GM12878 (cell line): ENCODE results near the gene EFCAB8. TPM values are rescaled to one million over a fixed set of nuclear protein-coding genes. Genes with fewer than 3 reads are reported as not detected.

ENCODE experiments used
- ATAC-seq: fragments of 200-7000 bp; cut with Tn5 transposase; 3 replicates; pipeline ENCODE4 v1.9.1; 2020; ENCODE audit warnings: mild to moderate bottlenecking, moderate library complexity
- BruUV-seq: library from RNA; stranded (reverse); fragments of 400-500 nt; replicated peaks from 2 replicates; lab custom pipeline; 2021; lab: Mats Ljungman, UMichigan
- CTCF ChIA-PET: fragments of 300-600 bp; sonication (Branson Sonifier 250); formaldehyde crosslinking; extraction: SDS; loops from one replicate; lab custom pipeline; 2021; ENCODE audit warnings: inconsistent platforms; lab: Yijun Ruan, JAX
- POLR2A ChIA-PET: fragments of 350-600 bp; formaldehyde crosslinking; extraction: SDS; loops from one replicate; lab custom pipeline; 2021; ENCODE audit warnings: inconsistent platforms; lab: Charles Lee
- RAD21 ChIA-PET: fragments of 300-600 bp; sonication (Branson Sonifier 250); formaldehyde crosslinking; loops from one replicate; lab custom pipeline; 2023; ENCODE audit warnings: antibody characterized with exemption; ENCODE audit not compliant: unreplicated experiment; lab: Charles Lee
- SMC1A ChIA-PET: fragments of 300-600 bp; sonication (Branson Sonifier 250); formaldehyde crosslinking; loops from one replicate; lab custom pipeline; 2023; ENCODE audit not compliant: unreplicated experiment, uncharacterized antibody; lab: Charles Lee
- DNase-seq: peaks from one replicate; pipeline ENCODE4 v3.0.0-alpha.2; 2011; ENCODE audit warnings: low read depth, low spot score
- FAIRE-seq: peaks from 3 replicates; lab custom pipeline; 2011; peaks lifted over from hg19 to GRCh38; lab: Jason Lieb, UNC
- H2AFZ ChIP-seq: 2 replicates; pipeline ENCODE4 v1.6.0; 2011; ENCODE audit warnings: low read depth, low read length, control low read depth; ENCODE audit not compliant: control insufficient read depth
- H3K27ac ChIP-seq: 2 replicates; pipeline ENCODE4 v1.5.1; 2011; ENCODE audit warnings: control low read depth; ENCODE audit not compliant: control insufficient read depth, insufficient read depth
- H3K27me3 ChIP-seq, 2 experiments: replicated peaks in 1 of 2; 2 replicates each; pipeline versions ENCODE4 v1.6.0 to v1.6.1; 2011; ENCODE audit warnings: low read length in 1 of 2; ENCODE audit not compliant: control insufficient read depth in 2 of 2, insufficient read depth in 2 of 2
- H3K36me3 ChIP-seq, 2 experiments: 2 replicates each; pipeline ENCODE4 v1.5.1; 2011; ENCODE audit warnings: low read length in 1 of 2; ENCODE audit not compliant: control insufficient read depth in 2 of 2, insufficient read depth in 2 of 2
- H3K4me1 ChIP-seq: 2 replicates; pipeline ENCODE4 v1.6.1; 2011; ENCODE audit warnings: mild to moderate bottlenecking, low read length, moderate library complexity, mixed read lengths; ENCODE audit not compliant: control insufficient read depth, insufficient read depth
- H3K4me2 ChIP-seq: 2 replicates; pipeline ENCODE4 v1.6.0; 2011; ENCODE audit warnings: control low read depth; ENCODE audit not compliant: control insufficient read depth, insufficient read depth
- H3K4me3 ChIP-seq: fragments of 200-600 bp; sonication (generic); 2 replicates; pipeline ENCODE4 v1.5.1; 2016
- H3K79me2 ChIP-seq: 2 replicates; pipeline ENCODE4 v1.6.0; 2011; ENCODE audit warnings: low read length; ENCODE audit not compliant: control insufficient read depth, insufficient read depth
- H3K9ac ChIP-seq: 2 replicates; pipeline ENCODE4 v1.8.0; 2011; ENCODE audit warnings: low read length, control low read depth, mixed read lengths; ENCODE audit not compliant: control insufficient read depth, insufficient read depth
- H3K9me3 ChIP-seq: replicated peaks from 3 replicates; pipeline ENCODE4 v1.5.1; 2011; ENCODE audit warnings: mild to moderate bottlenecking, low read length; ENCODE audit not compliant: control insufficient read depth, insufficient read depth
- H4K20me1 ChIP-seq: 2 replicates; pipeline ENCODE4 v1.6.0; 2011; ENCODE audit not compliant: control insufficient read depth, insufficient read depth
- ATF7 ChIP-seq: fragments of 450-650 bp; IDR thresholded peaks from 2 replicates; pipeline ENCODE4 v1.6.1; 2016; ENCODE audit warnings: low read depth, mild to moderate bottlenecking
- CHD4 ChIP-seq: fragments of 200-600 bp; sonication (generic); IDR thresholded peaks from 2 replicates; pipeline ENCODE4 v1.6.1; 2016; ENCODE audit warnings: mild to moderate bottlenecking
- ETV6 ChIP-seq, 2 experiments: fragments of 450-650 bp in 1 of 2; IDR thresholded peaks in 1 of 2; conservative IDR thresholded peaks in 1 of 2; 2 replicates each; pipeline ENCODE4 v1.6.1; 2014; ENCODE audit warnings: antibody characterized with exemption in 1 of 2, borderline replicate concordance in 1 of 2, low read depth in 1 of 2, mild to moderate bottlenecking in 1 of 2, moderate library complexity in 1 of 2
- HDGF ChIP-seq: fragments of 450-650 bp; IDR thresholded peaks from 2 replicates; pipeline ENCODE4 v1.6.1; 2016; ENCODE audit warnings: antibody characterized with exemption
- IRF3 ChIP-seq: fragments of 450-650 bp; IDR thresholded peaks from 2 replicates; pipeline ENCODE4 v1.6.1; 2014; ENCODE audit warnings: mild to moderate bottlenecking
- NBN ChIP-seq: fragments of 450-650 bp; IDR thresholded peaks from 2 replicates; pipeline ENCODE4 v1.6.1; 2016
- NFYA ChIP-seq: IDR thresholded peaks from 2 replicates; pipeline ENCODE4 v1.6.1; 2011; ENCODE audit warnings: low read depth, mild to moderate bottlenecking, low read length, improper control_type of control experiment, borderline replicate concordance
- POLR2AphosphoS2 ChIP-seq: IDR thresholded peaks from 2 replicates; pipeline ENCODE4 v1.6.1; 2011; ENCODE audit warnings: low read depth, mild to moderate bottlenecking, low read length, improper control_type of control experiment, moderate library complexity
- RAD51 ChIP-seq: fragments of 450-650 bp; IDR thresholded peaks from 2 replicates; pipeline ENCODE4 v1.6.1; 2016; ENCODE audit warnings: moderate library complexity, mild to moderate bottlenecking, inconsistent platforms
- REST ChIP-seq: IDR thresholded peaks from 2 replicates; pipeline ENCODE4 v1.6.1; 2012; ENCODE audit warnings: mild to moderate bottlenecking, low read depth, low read length
- RUNX3 ChIP-seq: IDR thresholded peaks from 2 replicates; pipeline ENCODE4 v1.6.1; 2012; ENCODE audit warnings: low read length, inconsistent platforms
- SMC3 ChIP-seq: IDR thresholded peaks from 2 replicates; pipeline ENCODE4 v1.6.1; 2011; ENCODE audit warnings: low read length, improper control_type of control experiment, borderline replicate concordance
- STAT3 ChIP-seq: IDR thresholded peaks from 2 replicates; pipeline ENCODE4 v1.6.1; 2011; ENCODE audit warnings: low read depth, low read length, improper control_type of control experiment
- SUPT20H ChIP-seq: IDR thresholded peaks from 2 replicates; pipeline ENCODE4 v1.6.1; 2011; ENCODE audit warnings: low read depth, mild to moderate bottlenecking, low read length, moderate library complexity, borderline replicate concordance; ENCODE audit not compliant: control insufficient read depth
- TCF3 ChIP-seq: IDR thresholded peaks from 2 replicates; pipeline ENCODE4 v1.6.1; 2012; ENCODE audit warnings: low read depth, mild to moderate bottlenecking, low read length, borderline replicate concordance; ENCODE audit not compliant: insufficient read depth
- YY1 ChIP-seq: IDR thresholded peaks from 2 replicates; pipeline ENCODE4 v1.6.1; 2011; ENCODE audit warnings: low read depth, mild to moderate bottlenecking, low read length
- WGBS: methylation state at CpG from one replicate; pipeline ENCODE4 v1.1.6; 2016; ENCODE audit warnings: low lambda C conversion rate; ENCODE audit not compliant: insufficient replicate concordance, insufficient coverage; ENCODE audit errors: missing lambda C conversion rate; 5-methylcytosine and 5-hydroxymethylcytosine counted together
- in situ Hi-C: fragments of 300-500 bp; cut with MboI; formaldehyde crosslinking; loops from 9 replicates; pipeline ENCODE4 v1.14.3; 2018; ENCODE audit warnings: mixed read lengths
- intact Hi-C: fragments of 100-400 bp; cut with micrococcal nuclease; formaldehyde crosslinking; loops from one replicate; pipeline ENCODE4 v1.14.2; 2022; ENCODE audit not compliant: unreplicated experiment
- polyA plus RNA-seq, 11 experiments: library from polyadenylated mRNA; depleted of rRNA in 4 of 11; unstranded in 6 of 11; stranded (reverse) in 5 of 11; fragments of >200 nt; fragmentation: Nextera tagmentation in 4 of 11; fragmentation: Illumina TruSeq in 1 of 11; extraction: Ambion mirVana in 4 of 11; extraction: Trizol in 1 of 11; gene quantifications; 1 replicate in 1 of 11; 2 replicates in 10 of 11; pipeline versions ENCODE4 v1.2.1 to v1.2.3, GENCODE V29; 2011 to 2016; ENCODE audit warnings: inconsistent platforms in 2 of 11, missing spikeins in 2 of 11, low read depth in 1 of 11
- total RNA-seq, 4 experiments: library from RNA; depleted of rRNA in 3 of 4; stranded (reverse); fragments of >200 nt in 3 of 4; fragmentation: Illumina TruSeq in 1 of 4; extraction: Trizol in 1 of 4; gene quantifications; 2 replicates each; pipeline versions ENCODE4 v1.2.1 to v1.2.3, GENCODE V29; 2013 to 2021

Gene EFCAB8
- total and polyA plus RNA-seq, 10 of the 15 experiments (the other 5 are each of a cell fraction or from before 2014, with no cell fraction given): 0.04 to 0.18 (median 0.06) TPM; not detected in 4

DNA sequence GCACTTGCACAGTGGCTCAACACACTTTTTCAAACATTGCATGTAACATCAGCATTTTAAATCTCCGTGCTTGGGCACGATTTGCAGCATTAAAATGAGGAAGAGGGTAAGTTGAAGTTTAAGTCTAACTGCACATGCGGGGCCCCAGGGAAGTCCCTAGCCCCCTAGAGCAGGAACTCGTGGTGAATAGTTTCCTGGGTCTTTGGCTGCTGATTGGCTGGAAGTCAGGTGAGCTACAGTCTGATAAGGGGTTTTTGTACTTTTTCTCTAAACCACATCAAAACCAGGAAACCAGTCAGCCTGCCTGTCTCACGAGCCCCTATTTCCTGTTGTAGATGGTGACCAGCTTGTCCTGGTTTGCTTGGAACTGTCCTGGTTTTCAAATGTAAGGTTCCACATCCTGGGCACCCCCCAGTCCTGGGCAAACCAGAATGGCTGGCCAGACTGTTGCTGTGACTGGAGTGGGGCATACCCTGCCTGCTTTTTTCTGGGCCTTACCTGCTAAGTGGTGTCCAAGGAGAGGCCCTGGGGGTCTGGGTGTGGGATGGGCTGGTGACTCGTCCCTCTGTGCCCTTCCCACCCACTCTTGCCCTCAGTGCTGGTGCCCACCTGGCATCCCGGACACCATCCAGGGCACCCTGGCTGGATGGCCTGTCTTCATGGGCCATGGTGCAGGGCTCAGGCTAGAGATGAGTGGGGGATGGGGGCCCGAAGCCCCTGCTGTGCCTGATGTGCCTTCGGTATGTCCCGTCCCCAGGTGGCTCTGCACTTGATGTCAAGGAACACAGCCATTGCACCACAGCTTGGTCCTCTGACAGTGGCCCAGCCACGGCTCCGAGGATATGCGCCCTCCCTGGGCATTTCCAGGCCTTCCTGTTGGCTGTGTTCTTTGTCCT is 113.7 kb downstream of the EFCAB8 start (continued):
- TF ChIP-seq ETV6 (conservative IDR thresholded peaks at IDR 0.05 in 1 of 2, IDR thresholded peaks at IDR 0.05 in 1 of 2; ENCODE audit: borderline replicate concordance in 1 of 2, low read depth in 1 of 2) (peak in 1 of 2 experiments; percentile 87; a peak in 2 of 4 replicates), TCF3 (0 out of 2 replicates have a peak, but pooled peaks have one; percentile 46), CHD4 (no peak)

DNA sequence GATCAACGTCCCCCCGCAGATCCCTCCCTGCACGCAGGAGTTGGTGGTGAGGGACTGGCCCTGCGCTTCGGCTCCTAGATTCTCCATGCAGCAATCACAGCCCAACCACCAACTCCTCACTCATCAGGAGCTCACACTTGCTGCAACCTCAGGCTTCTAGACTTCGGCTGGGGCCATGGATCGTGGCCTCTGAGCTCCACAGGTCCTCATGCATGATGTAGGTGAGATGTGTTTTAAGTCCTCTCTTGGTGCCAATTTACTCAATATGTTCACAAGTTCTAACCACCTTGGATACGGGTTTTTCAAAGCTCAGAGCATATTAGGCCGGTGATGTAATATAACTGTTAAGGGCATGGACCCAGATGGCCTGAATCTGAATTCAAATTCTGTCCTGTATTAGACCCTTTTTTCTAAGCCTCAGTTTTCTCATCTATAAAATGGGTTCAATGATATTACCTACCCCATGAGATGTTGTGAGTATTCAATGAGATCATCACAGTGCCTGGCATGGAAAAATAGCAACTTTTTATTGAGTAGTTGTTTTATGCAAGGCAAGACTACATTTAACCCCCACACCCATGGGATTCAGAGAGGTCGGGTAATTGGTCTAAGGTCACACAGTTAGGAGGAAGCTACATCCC is 114.5 kb downstream of the EFCAB8 start:
- CTCF ChIA-PET: interaction anchor here (1.0 to 1.4 kb wide), 2 partner anchors 32 to 183 kb away, joined by 3 to 4 read pairs; no protein-coding TSS in a partner anchor
- intact Hi-C loops (no loop called here), in situ Hi-C loops (no loop called here)
- Histone ChIP-seq H3K9ac (no peak overlapping the region), H3K79me2 (no peaks in the 10 kb centered on the region; the same call in 1 of the 2 replicates), H3K4me2 (no peak overlapping the region; the same call in 1 of the 2 replicates), H3K36me3 (no peaks in the 10 kb centered on the region), H3K9me3 (peaks cover 4% of the 10 kb centered on the region; the same call in 2 of the 3 replicates), H3K27me3 (no peaks in the 10 kb centered on the region), H2AFZ (no peak overlapping the region), H3K27ac (peak overlapping the region; percentile 97; the same call in 1 of the 2 replicates), H4K20me1 (no peaks in the 10 kb centered on the region), H3K4me1 (peaks cover 28% of the 10 kb centered on the region), H3K4me3 (no peak overlapping the region)
- POLR2A ChIA-PET: no interaction called here
- FAIRE-seq: no peak
- no peak for ATAC-seq
- no TSS peak for BruUV-seq
- 90% methylated on average over 10 of the region's 10 CpGs for WGBS
- DNase-seq: no peak
- SMC1A ChIA-PET: no interaction called here
- RAD21 ChIA-PET: no interaction called here
- no peak for TF ChIP-seq HDGF
- no peak for TF ChIP-seq YY1
- TF ChIP-seq RUNX3: no peak
- no peak for TF ChIP-seq NBN
- no peak for TF ChIP-seq POLR2AphosphoS2
- TF ChIP-seq NFYA: no peak
- no peak for TF ChIP-seq REST
- TF ChIP-seq STAT3: no peak
- TF ChIP-seq SUPT20H: no peak
- no peak for TF ChIP-seq IRF3
- no peak for TF ChIP-seq ATF7
- no peak for TF ChIP-seq RAD51
- TF ChIP-seq SMC3: no peak
